SK-N-SH (cell line): ENCODE data around the gene PCDHGC5.

ENCODE experiments used
- CHD2 ChIP-seq: fragments of 150-350 bp; IDR thresholded peaks from 2 replicates; pipeline ENCODE4 v1.6.1; 2018; ENCODE audit warnings: low read length; ENCODE audit not compliant: partially characterized antibody
- EZH2phosphoT487 ChIP-seq: fragments of 200-600 bp; sonication (generic); IDR thresholded peaks from 2 replicates; pipeline ENCODE4 v1.6.1; 2017; ENCODE audit warnings: low read depth, mixed run types, mild to moderate bottlenecking, antibody characterized with exemption, moderate library complexity, borderline replicate concordance
- FOXM1 ChIP-seq: IDR thresholded peaks from 2 replicates; pipeline ENCODE4 v1.4.0; 2012; ENCODE audit warnings: low read depth, mild to moderate bottlenecking
- NFIC ChIP-seq: IDR thresholded peaks from 2 replicates; pipeline ENCODE4 v1.4.0; 2012; ENCODE audit warnings: borderline replicate concordance
- SIN3A ChIP-seq: IDR thresholded peaks from 2 replicates; pipeline ENCODE4 v1.6.1; 2012; ENCODE audit warnings: low read depth, mild to moderate bottlenecking, low read length, moderate library complexity, borderline replicate concordance
- YY1 ChIP-seq: IDR thresholded peaks from 2 replicates; pipeline ENCODE4 v1.4.0; 2012; ENCODE audit warnings: low read depth, mild to moderate bottlenecking
- TF ChIP-seq, protein P1 (sequence below): fragments of 200-600 bp; sonication (generic); IDR thresholded peaks from 2 replicates; pipeline ENCODE4 v1.6.1; 2017; ENCODE audit warnings: antibody characterized with exemption, mild to moderate bottlenecking, moderate library complexity
- TF ChIP-seq, protein P2 (sequence below): IDR thresholded peaks from 2 replicates; pipeline ENCODE4 v1.4.0; 2012; ENCODE audit warnings: low read depth
- TF ChIP-seq, protein P3 (sequence below): fragments of 150-350 bp; IDR thresholded peaks from 2 replicates; pipeline ENCODE4 v1.6.1; 2017; ENCODE audit warnings: antibody characterized with exemption, low read length, low read depth, borderline replicate concordance

DNA sequence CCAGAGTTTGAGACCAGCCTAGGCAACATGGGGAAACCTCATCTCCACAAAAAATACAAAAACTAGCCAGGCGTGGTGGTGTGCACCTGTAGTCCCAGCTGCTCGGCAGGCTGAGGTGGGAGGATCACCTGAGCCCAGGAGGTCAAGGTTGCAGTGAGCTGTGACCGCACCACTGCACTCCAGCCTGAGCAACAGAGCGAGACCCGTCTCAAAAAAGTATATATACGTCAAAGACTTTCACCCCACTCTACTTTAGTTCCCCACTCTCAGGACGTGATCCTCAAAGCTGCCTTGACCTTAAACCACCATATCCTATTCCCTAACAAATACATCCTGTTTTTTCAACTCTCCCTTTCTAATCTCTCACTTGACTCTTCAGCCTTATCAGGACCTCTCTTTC lies 41.0 kb downstream of the PCDHGC5 start:
- TF ChIP-seq YY1 = no peak
- no peak for TF ChIP-seq FOXM1
- no peak for TF ChIP-seq SIN3A
- TF ChIP-seq, protein P1, sequence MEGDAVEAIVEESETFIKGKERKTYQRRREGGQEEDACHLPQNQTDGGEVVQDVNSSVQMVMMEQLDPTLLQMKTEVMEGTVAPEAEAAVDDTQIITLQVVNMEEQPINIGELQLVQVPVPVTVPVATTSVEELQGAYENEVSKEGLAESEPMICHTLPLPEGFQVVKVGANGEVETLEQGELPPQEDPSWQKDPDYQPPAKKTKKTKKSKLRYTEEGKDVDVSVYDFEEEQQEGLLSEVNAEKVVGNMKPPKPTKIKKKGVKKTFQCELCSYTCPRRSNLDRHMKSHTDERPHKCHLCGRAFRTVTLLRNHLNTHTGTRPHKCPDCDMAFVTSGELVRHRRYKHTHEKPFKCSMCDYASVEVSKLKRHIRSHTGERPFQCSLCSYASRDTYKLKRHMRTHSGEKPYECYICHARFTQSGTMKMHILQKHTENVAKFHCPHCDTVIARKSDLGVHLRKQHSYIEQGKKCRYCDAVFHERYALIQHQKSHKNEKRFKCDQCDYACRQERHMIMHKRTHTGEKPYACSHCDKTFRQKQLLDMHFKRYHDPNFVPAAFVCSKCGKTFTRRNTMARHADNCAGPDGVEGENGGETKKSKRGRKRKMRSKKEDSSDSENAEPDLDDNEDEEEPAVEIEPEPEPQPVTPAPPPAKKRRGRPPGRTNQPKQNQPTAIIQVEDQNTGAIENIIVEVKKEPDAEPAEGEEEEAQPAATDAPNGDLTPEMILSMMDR = no peak
- no peak for TF ChIP-seq CHD2
- no peak for TF ChIP-seq EZH2phosphoT487
- TF ChIP-seq, protein P2, sequence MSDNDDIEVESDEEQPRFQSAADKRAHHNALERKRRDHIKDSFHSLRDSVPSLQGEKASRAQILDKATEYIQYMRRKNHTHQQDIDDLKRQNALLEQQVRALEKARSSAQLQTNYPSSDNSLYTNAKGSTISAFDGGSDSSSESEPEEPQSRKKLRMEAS = no peak
- no peak for TF ChIP-seq NFIC
- TF ChIP-seq, protein P3, sequence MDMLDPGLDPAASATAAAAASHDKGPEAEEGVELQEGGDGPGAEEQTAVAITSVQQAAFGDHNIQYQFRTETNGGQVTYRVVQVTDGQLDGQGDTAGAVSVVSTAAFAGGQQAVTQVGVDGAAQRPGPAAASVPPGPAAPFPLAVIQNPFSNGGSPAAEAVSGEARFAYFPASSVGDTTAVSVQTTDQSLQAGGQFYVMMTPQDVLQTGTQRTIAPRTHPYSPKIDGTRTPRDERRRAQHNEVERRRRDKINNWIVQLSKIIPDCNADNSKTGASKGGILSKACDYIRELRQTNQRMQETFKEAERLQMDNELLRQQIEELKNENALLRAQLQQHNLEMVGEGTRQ = no peak
